Astrocyte of the cerebellum (primary cell): ENCODE results near the gene LRRC61.

Source experiments
- DNase-seq: peaks from one replicate; pipeline ENCODE4 v3.0.0-alpha.2; 2011; ENCODE audit warnings: low read depth
- H3K4me3 ChIP-seq: 2 replicates; pipeline ENCODE4 v1.5.1; 2011; ENCODE audit warnings: mild to moderate bottlenecking, low read depth, low read length, moderate library complexity
- CTCF ChIP-seq: IDR thresholded peaks from 2 replicates; pipeline ENCODE4 v1.5.1; 2012; ENCODE audit warnings: low read length, low read depth, moderate library complexity, mild to moderate bottlenecking; ENCODE audit errors: missing control alignments
- in situ Hi-C: cut with HindIII; loops from 2 replicates; pipeline ENCODE4 v1.10.0; 2017; ENCODE audit warnings: low sequenced_read_pairs

Gene LRRC61

DNA sequence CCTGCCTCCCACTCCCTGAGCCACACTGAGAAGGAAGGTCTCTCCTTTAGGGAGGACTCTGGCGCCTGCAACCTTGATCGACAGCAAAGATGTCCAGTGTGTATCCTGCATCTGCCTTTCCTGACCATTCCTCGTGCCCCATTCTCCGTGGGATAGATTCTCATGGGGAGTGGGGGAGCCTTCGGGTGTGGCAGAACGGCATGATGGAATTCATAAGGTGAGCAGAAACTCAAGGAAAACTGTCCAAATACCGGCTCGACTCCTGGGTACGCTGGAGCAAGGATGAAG is 18.9 kb downstream of the LRRC61 start:
- in situ Hi-C loops, result no loop called here
- H3K4me3 ChIP-seq, result no peak overlapping the region
- TF ChIP-seq CTCF, result no peak
- DNase-seq, result no peak

- no peak for TF ChIP-seq CTCF
- H3K4me3 ChIP-seq, result no peak overlapping the region
- in situ Hi-C loops, result no loop called here
- no peak for DNase-seq
Observed at GRCh38 chr7:150343225-150343624, 20.1 kb downstream of the LRRC61 start.

DNA sequence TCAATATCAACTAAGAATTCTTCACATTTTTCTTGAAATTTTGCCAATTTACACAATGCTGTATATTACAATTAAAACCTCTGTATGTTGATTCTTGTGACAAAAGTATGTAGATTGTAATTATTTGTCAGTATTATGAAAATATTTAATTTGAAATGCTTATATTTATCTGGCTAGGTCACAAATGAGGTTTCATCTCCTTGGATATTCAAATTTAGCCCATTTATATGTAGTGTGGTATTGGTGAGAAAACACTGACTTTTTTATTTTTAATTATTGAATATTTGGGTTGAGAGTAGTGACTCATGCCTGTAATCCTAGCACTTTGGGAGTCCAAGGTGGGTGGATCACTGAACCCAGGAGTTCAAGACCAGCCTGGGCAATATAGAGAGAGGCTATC is 21.1 kb downstream of the LRRC61 start:
- H3K4me3 ChIP-seq, result no peak overlapping the region
- DNase-seq, result no peak
- TF ChIP-seq CTCF, result no peak
- in situ Hi-C loops, result no loop called here

DNA sequence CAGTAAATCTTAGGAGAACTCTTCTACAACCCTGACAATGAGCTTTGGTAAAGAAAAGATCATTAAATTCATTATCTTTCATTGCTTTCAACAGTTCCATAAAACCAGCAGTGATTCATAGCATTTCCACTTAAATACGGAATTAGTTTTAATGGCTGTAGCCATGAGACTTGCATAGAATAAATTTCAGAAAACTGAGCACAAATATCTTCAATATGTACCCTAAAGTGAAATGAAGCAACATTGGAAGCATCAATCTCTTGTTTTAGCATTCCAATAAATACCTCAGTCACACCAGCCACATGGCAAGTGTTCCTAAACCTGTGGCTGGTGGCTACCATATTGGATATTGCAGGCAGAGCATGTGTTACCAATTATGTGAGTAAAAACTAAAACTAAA is 21.9 kb downstream of the LRRC61 start:
- DNase-seq, result no peak
- in situ Hi-C loops, result no loop called here
- no peak for TF ChIP-seq CTCF
- H3K4me3 ChIP-seq, result no peak overlapping the region

DNA sequence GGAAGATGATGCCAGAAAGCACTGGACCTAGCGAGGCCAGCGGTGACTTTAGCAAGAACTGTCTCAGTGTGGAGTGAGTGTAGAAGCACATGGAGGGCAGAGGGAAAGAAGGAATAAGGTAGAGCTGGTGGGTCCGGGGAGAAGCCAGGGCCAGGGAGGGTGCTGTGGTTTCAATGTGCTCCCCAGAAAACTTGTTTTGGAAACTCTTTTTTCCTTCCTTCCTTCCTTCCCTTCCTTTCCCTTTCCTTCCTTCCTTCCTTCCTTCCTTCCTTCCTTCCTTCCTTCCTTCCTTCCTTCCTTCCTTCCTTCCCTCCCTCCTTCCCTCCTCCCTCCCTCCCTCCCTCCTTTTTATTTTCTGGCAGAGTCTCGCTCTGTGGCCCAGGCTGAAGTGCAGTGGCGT is 23.8 kb downstream of the LRRC61 start:
- in situ Hi-C loops, result no loop called here
- no peak for DNase-seq
- H3K4me3 ChIP-seq, result no peak overlapping the region
- no peak for TF ChIP-seq CTCF

DNA sequence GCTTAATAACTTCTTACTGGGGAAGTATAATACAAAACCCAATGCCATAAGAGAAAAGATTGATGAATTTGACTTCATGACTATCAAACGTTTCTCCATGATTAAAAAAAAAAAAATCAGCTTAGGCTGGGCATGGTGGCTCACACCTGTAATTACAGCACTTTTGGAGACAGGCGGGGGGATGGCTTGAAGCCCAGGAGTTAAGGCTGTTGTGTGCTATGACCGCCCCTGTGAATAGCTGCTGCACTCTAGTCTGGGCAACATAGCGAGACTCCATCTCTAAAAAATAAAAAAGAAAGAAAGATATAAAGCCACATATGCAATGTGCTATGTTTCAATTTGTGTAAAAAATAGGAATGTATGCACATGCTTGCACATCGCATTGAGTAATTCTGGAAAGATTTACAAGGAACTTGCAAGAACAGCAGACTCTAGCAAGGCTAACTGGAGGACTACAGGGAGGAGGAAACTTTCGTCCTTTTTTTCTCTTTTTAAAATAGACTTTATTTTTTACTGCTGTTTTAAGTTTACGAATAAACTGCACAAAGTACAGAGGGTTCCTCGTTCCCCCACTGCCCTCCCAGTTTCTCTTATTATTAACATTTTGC is 28.5 kb downstream of the LRRC61 start:
- in situ Hi-C loops, result no loop called here

More for the DNA sequence above, 28.5 kb downstream of the LRRC61 start:
- DNase-seq, result no peak
- no peak overlapping the region for H3K4me3 ChIP-seq
- TF ChIP-seq CTCF, result no peak
